ENCODE data around the gene PROM1. TPM values are rescaled to one million over a fixed set of nuclear protein-coding genes. Genes with fewer than 3 reads are reported as not detected.
A peak's percentile ranks its signal among the peaks of the same experiment; 100 is the strongest.

PROM1 gene
- total RNA-seq, 1 donor from 2014 or later = 65.3 TPM

GRCh38 chr4:15983610-15984009 lies 100.2 kb downstream of the PROM1 start:
- Mint-ChIP-seq H3K36me3 (ENCODE audit: low read depth) (peaks cover 26% of the 10 kb centered on the region), H3K9me3 (no peaks in the 10 kb centered on the region)

GRCh38 chr4:15982842-15983524 lies 100.8 kb downstream of the PROM1 start:
- Mint-ChIP-seq H3K9me3 (no peaks in the 10 kb centered on the region), H3K36me3 (ENCODE audit: low read depth) (peaks cover 26% of the 10 kb centered on the region), H3K4me3 (no peak overlapping the region), H3K4me1 (no peaks in the 10 kb centered on the region), H3K27me3 (ENCODE audit: low read depth) (no peaks in the 10 kb centered on the region), H3K27ac (ENCODE audit: unreplicated experiment) (peak overlapping the region; percentile 21)
- TF ChIP-seq, protein P1, sequence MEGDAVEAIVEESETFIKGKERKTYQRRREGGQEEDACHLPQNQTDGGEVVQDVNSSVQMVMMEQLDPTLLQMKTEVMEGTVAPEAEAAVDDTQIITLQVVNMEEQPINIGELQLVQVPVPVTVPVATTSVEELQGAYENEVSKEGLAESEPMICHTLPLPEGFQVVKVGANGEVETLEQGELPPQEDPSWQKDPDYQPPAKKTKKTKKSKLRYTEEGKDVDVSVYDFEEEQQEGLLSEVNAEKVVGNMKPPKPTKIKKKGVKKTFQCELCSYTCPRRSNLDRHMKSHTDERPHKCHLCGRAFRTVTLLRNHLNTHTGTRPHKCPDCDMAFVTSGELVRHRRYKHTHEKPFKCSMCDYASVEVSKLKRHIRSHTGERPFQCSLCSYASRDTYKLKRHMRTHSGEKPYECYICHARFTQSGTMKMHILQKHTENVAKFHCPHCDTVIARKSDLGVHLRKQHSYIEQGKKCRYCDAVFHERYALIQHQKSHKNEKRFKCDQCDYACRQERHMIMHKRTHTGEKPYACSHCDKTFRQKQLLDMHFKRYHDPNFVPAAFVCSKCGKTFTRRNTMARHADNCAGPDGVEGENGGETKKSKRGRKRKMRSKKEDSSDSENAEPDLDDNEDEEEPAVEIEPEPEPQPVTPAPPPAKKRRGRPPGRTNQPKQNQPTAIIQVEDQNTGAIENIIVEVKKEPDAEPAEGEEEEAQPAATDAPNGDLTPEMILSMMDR (conservative IDR thresholded peaks at IDR 0.05) = no peak
- no peak for DNase-seq (ENCODE audit: low read depth, low spot score)

More at GRCh38 chr4:15983610-15984009, 100.2 kb downstream of the PROM1 start:
- Mint-ChIP-seq H3K27ac (ENCODE audit: unreplicated experiment) (no peak overlapping the region), H3K4me3 (no peak overlapping the region), H3K27me3 (ENCODE audit: low read depth) (no peaks in the 10 kb centered on the region), H3K4me1 (no peaks in the 10 kb centered on the region)
- no peak for DNase-seq (ENCODE audit: low read depth, low spot score)
- TF ChIP-seq, protein P1 (conservative IDR thresholded peaks at IDR 0.05) = no peak

- no peak for DNase-seq (ENCODE audit: low read depth, low spot score)
- Mint-ChIP-seq H3K9me3 (no peaks in the 10 kb centered on the region), H3K4me3 (no peak overlapping the region), H3K27me3 (ENCODE audit: low read depth) (no peaks in the 10 kb centered on the region), H3K4me1 (peaks cover 5% of the 10 kb centered on the region), H3K27ac (ENCODE audit: unreplicated experiment) (peak overlapping the region; percentile 39), H3K36me3 (ENCODE audit: low read depth) (peaks cover 12% of the 10 kb centered on the region)
- TF ChIP-seq, protein P1 (conservative IDR thresholded peaks at IDR 0.05) = no peak
Observed at GRCh38 chr4:15976456-15977447, 107.1 kb downstream of the PROM1 start.

- H3K9me3 Mint-ChIP-seq = peaks cover 12% of the 10 kb centered on the region
- H3K4me3 Mint-ChIP-seq = no peak overlapping the region
- H3K27ac Mint-ChIP-seq (ENCODE audit: unreplicated experiment) = no peak overlapping the region
- DNase-seq (ENCODE audit: low read depth, low spot score) = no peak
- TF ChIP-seq, protein P1 (conservative IDR thresholded peaks at IDR 0.05) = no peak
- H3K4me1 Mint-ChIP-seq = peaks cover 5% of the 10 kb centered on the region
- H3K27me3 Mint-ChIP-seq (ENCODE audit: low read depth) = no peaks in the 10 kb centered on the region
- H3K36me3 Mint-ChIP-seq (ENCODE audit: low read depth) = peaks cover 33% of the 10 kb centered on the region
Observed at GRCh38 chr4:15971068-15971801, 112.6 kb downstream of the PROM1 start.

Data from neural crest cell (in vitro differentiated cells).